GM23338 (cell line): ENCODE measurements around the gene USP19.

ENCODE experiments used
- CTCF ChIP-seq, 2 experiments: fragments of 200-600 bp in 1 of 2; sonication (generic) in 1 of 2; conservative IDR thresholded peaks; 2 replicates each; pipeline versions ENCODE4 v1.5.1 to v1.6.1; 2016 to 2017; ENCODE audit warnings: antibody characterized with exemption in 2 of 2, low read depth in 2 of 2, mild to moderate bottlenecking in 2 of 2, moderate library complexity in 1 of 2
- EZH2 ChIP-seq: fragments of 200-600 bp; sonication (generic); IDR thresholded peaks from one replicate; pipeline ENCODE4 v1.8.0; 2017; ENCODE audit warnings: antibody characterized with exemption, mild to moderate bottlenecking, low read depth; ENCODE audit not compliant: unreplicated experiment
- REST ChIP-seq: IDR thresholded peaks from one replicate; pipeline ENCODE4 v1.6.1; 2018; ENCODE audit warnings: antibody characterized with exemption; ENCODE audit not compliant: unreplicated experiment

- TF ChIP-seq CTCF (conservative IDR thresholded peaks at IDR 0.05; ENCODE audit: low read depth in 2 of 2) (no peak), REST (no peak), EZH2 (no peak)
These were observed 27.4 kb downstream of the USP19 start for GRCh38 chr3:49092938-49093852.
